ENCODE results near the gene ATP8A2. TPM values are rescaled to one million over a fixed set of nuclear protein-coding genes. Genes with fewer than 3 reads are reported as not detected.

Gene ATP8A2
- total RNA-seq, 1 experiment from 2014 or later = not detected

DNA sequence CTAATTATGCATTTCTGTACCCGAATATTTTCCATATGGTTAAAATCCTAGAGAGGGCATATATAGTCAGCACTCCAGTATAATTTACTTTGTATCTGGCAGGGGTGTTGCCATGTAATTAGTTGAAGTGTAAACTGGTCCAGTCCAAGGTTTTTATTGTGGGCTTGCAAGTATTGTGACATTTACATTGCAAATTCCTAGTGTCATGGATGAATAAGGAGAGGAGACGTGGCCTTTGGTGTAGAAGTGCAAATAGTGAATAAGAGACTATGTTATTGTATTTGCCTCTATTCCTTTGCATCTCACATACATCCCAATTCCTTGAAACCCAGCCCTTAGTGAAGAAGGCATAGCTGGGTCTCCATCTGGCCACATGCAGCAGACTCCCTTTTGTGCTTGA, 330.6 kb downstream of the ATP8A2 start:
- in situ Hi-C loops (cut with HindIII; ENCODE audit: low pct_unique_long_range_greater_than_20kb, low sequenced_read_pairs) = no loop called here
- Histone ChIP-seq H3K36me3 (ENCODE audit: control insufficient read depth, insufficient read depth, low read length) (no peaks in the 10 kb centered on the region), H3K4me3 (ENCODE audit: low read depth in 2 of 2, low read length in 2 of 2) (no peak overlapping the region), H3K9me3 (ENCODE audit: control insufficient read depth, insufficient read depth, low read depth, low read length) (no peaks in the 10 kb centered on the region), H3K4me1 (ENCODE audit: control insufficient read depth, insufficient read depth, low read length) (no peaks in the 10 kb centered on the region), H3K27ac (ENCODE audit: low read length) (no peak overlapping the region), H3K27me3 (ENCODE audit: control insufficient read depth, insufficient read depth, low read length) (no peaks in the 10 kb centered on the region)
- ATAC-seq = no peak
- no TSS peak for BruUV-seq (replicated peaks)
- TF ChIP-seq, protein P1, sequence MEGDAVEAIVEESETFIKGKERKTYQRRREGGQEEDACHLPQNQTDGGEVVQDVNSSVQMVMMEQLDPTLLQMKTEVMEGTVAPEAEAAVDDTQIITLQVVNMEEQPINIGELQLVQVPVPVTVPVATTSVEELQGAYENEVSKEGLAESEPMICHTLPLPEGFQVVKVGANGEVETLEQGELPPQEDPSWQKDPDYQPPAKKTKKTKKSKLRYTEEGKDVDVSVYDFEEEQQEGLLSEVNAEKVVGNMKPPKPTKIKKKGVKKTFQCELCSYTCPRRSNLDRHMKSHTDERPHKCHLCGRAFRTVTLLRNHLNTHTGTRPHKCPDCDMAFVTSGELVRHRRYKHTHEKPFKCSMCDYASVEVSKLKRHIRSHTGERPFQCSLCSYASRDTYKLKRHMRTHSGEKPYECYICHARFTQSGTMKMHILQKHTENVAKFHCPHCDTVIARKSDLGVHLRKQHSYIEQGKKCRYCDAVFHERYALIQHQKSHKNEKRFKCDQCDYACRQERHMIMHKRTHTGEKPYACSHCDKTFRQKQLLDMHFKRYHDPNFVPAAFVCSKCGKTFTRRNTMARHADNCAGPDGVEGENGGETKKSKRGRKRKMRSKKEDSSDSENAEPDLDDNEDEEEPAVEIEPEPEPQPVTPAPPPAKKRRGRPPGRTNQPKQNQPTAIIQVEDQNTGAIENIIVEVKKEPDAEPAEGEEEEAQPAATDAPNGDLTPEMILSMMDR (IDR thresholded peaks at IDR 0.05) = no peak
- TF ChIP-seq, protein P2, sequence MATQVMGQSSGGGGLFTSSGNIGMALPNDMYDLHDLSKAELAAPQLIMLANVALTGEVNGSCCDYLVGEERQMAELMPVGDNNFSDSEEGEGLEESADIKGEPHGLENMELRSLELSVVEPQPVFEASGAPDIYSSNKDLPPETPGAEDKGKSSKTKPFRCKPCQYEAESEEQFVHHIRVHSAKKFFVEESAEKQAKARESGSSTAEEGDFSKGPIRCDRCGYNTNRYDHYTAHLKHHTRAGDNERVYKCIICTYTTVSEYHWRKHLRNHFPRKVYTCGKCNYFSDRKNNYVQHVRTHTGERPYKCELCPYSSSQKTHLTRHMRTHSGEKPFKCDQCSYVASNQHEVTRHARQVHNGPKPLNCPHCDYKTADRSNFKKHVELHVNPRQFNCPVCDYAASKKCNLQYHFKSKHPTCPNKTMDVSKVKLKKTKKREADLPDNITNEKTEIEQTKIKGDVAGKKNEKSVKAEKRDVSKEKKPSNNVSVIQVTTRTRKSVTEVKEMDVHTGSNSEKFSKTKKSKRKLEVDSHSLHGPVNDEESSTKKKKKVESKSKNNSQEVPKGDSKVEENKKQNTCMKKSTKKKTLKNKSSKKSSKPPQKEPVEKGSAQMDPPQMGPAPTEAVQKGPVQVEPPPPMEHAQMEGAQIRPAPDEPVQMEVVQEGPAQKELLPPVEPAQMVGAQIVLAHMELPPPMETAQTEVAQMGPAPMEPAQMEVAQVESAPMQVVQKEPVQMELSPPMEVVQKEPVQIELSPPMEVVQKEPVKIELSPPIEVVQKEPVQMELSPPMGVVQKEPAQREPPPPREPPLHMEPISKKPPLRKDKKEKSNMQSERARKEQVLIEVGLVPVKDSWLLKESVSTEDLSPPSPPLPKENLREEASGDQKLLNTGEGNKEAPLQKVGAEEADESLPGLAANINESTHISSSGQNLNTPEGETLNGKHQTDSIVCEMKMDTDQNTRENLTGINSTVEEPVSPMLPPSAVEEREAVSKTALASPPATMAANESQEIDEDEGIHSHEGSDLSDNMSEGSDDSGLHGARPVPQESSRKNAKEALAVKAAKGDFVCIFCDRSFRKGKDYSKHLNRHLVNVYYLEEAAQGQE (IDR thresholded peaks at IDR 0.05; ENCODE audit: insufficient read depth in 1 of 2, low read depth in 2 of 2, low read length in 1 of 2) = no peak
- TF ChIP-seq TCF7L2 (IDR thresholded peaks at IDR 0.05; ENCODE audit: low read depth, low read length) (no peak), SIN3A (IDR thresholded peaks at IDR 0.05; ENCODE audit: borderline replicate concordance, insufficient read depth, low read depth, low read length) (no peak), POLR2AphosphoS5 (IDR thresholded peaks at IDR 0.05; ENCODE audit: low read depth, low read length) (no peak)
- POLR2A ChIA-PET = no interaction called here
- no peak for DNase-seq (ENCODE audit: low read depth, low spot score)
- intact Hi-C loops (cut with micrococcal nuclease; ENCODE audit: unreplicated experiment) = no loop called here
- CTCF ChIA-PET = no interaction called here

DNA sequence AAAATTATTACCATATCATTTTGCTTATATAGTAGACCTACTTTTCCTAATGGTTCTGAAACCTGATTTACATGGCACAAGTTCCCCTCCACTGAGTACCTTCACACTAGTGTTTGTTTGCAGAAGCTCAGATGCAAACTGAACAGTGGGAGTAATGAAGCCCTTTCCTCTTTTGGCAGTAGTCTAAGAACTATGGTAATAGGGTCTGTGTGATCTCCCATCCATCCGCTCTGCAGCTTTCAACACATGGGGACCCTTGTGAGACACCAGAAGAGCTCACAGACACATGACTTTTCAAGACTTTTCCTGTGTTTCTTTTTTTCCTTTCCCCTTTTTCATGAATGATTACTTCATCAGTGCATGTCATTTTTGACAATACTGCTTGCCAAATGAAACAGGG, 336.0 kb downstream of the ATP8A2 start:
- no peak for ATAC-seq
- TF ChIP-seq, protein P2 (IDR thresholded peaks at IDR 0.05; ENCODE audit: insufficient read depth in 1 of 2, low read depth in 2 of 2, low read length in 1 of 2) = no peak
- no peak for TF ChIP-seq TCF7L2 (IDR thresholded peaks at IDR 0.05; ENCODE audit: low read depth, low read length)
- no peak for TF ChIP-seq SIN3A (IDR thresholded peaks at IDR 0.05; ENCODE audit: borderline replicate concordance, insufficient read depth, low read depth, low read length)
- TF ChIP-seq POLR2AphosphoS5 (IDR thresholded peaks at IDR 0.05; ENCODE audit: low read depth, low read length) = no peak
- TF ChIP-seq, protein P1 (IDR thresholded peaks at IDR 0.05) = no peak
- intact Hi-C loops (cut with micrococcal nuclease; ENCODE audit: unreplicated experiment) = no loop called here
- H3K4me3 ChIP-seq (ENCODE audit: low read depth in 2 of 2, low read length in 2 of 2) = no peak overlapping the region
- CTCF ChIA-PET = no interaction called here
- no peak overlapping the region for H3K27ac ChIP-seq (ENCODE audit: low read length)
- H3K36me3 ChIP-seq (ENCODE audit: control insufficient read depth, insufficient read depth, low read length) = no peaks in the 10 kb centered on the region
- POLR2A ChIA-PET = no interaction called here
- in situ Hi-C loops (cut with HindIII; ENCODE audit: low pct_unique_long_range_greater_than_20kb, low sequenced_read_pairs) = no loop called here
- H3K9me3 ChIP-seq (ENCODE audit: control insufficient read depth, insufficient read depth, low read depth, low read length) = no peaks in the 10 kb centered on the region
- no TSS peak for BruUV-seq (replicated peaks)
- DNase-seq (ENCODE audit: low read depth, low spot score) = no peak
- H3K4me1 ChIP-seq (ENCODE audit: control insufficient read depth, insufficient read depth, low read length) = no peaks in the 10 kb centered on the region
- H3K27me3 ChIP-seq (ENCODE audit: control insufficient read depth, insufficient read depth, low read length) = no peaks in the 10 kb centered on the region; the same call in 1 of the 2 replicates

Data from Panc1 (cell line).